Fibroblast of the conjunctiva (primary cell): ENCODE measurements around the gene KIF13A.
"Not testable (repeated sequence)": the region's sequence is repeated elsewhere in the genome, so short reads cannot be mapped to it uniquely, and the experiment has no call there.

Source experiments
- DNase-seq: peaks from one replicate; pipeline ENCODE4 v3.0.0-alpha.2; 2010; ENCODE audit warnings: low read depth

The KIF13A gene

DNA sequence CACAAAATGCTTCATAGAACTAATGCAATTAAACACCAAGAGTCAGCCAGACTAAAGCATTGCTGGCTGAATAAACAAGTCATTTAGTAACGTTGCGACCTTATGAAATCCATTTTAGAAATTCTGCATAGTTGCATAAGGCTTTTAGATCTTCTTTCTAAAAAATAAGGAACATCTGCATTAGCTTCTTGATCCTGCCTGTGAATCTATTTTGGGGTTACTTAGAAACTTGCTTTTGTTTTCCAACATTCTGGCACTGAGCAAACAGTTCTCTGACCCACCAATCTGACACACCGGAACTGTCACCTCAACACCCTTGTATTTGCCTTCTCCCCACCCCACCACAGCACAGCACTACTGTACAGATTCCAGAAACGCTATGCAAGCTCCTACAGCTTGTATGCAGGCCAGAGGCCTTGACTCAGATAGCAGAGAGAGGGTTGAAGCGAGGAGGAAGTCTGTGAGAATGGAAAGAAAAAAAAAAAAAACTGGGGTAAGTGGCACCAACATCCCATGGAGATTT lies 55.0 kb downstream of the KIF13A start:
- DNase-seq: peak; percentile 90

DNA sequence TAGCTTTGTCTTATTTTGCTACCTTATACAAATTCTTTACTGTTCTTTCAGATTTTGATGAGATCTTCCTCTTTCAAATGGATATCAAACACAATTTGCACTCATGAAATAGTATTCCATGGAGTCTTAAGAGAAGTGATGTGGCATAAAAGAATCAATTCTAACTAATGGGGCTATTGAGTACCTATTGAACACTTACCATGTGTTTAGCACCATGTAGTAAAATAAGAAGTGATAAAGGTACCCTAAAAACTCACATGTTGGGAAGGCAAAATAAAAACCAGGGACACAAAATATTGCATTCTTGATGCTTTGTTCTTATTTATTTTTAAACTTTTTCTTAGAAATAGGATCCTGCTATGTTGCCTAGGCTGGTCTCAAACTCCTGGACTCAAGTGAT lies 56.2 kb downstream of the KIF13A start:
- DNase-seq: no peak

DNA sequence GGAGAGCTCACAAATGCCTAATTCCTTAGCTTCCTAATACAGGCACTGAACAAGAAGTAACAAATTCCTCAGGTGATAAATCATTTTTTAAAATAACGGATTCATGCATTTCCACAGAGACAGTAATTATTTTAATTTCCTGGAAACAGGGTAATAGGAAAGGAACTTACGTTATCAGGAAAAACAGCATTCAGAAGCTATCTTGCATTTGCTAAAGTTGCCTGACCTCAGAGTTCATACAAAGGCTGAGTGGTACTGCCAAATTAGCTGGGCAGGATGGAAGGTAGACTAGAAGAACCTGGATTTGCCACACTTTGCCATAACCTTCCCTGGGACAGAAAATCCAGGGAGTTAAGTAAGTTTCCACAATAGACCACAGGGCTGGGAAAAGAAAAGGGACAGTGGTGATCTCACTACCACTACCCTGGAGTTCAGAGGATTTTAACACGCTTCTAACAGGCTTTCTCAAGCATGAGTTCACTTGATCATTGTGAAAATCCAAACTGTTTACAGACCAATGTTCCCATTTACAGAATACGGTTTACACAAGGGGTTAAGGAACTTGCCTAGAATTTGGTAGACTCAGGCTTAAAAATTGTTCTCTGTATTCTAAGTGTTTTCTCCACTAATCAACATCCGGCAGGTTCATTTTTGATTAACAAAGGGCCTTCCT lies 57.0 kb downstream of the KIF13A start:
- no peak for DNase-seq

DNA sequence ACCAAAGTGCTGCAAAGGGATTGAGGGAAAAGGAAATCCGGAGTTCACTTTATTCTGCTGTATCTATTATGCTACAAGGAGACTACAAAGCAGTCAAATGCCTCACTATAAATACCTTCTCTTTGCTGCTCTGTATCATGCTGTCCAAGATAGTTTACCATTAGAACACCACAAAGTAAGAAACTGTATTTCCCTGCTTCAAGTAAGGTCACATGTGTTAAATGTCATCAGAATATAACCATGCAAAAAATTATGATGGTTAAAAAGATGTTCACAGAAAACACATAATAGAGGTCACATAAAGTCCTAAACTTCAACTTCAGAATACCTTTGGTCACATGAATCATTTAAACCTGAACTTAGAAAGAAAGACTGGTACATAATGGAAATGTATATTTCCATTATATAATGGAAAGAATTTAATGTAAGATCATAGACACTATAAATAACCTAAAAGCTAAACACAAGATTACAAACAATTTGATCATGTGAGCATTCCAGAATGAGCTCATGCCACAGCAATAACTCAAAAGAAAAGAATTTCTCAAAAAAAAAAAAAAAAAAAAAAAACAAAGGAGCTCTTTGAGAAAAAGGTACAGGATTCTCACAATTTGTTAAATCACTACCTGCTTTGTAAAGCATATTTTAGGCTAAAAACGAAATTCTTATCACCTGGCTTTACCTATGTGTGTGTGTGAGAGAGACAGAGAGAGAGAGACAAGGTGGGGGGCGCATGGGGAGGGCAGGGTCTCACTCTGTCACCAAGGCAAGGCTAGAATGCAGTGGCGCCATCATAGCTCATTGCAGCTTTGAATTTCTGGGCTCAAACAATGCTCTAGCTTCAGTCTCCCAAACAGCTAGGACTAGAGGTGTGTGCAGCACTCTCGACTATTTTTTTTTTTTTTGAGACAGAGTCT lies 58.7 kb downstream of the KIF13A start:
- no peak for DNase-seq

DNA sequence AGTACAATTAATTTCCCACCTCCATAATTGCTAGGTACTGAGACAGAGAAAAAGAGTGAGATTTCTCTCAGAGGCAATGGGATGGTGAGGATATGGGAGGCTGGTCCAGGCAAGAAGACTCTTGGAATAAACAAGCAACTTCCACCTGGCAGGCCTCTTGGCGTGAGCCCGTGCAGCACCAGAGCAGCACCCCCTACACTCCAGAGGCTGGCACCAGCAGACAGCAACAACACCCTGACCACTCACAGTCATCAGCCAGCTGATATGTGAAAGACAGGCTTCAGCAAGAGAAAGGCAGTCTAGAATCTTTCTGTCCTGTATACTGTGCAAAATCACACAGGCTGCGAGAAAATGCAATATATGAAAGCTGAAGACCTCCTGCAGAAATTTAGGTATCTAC lies 59.7 kb downstream of the KIF13A start:
- DNase-seq: no peak

DNA sequence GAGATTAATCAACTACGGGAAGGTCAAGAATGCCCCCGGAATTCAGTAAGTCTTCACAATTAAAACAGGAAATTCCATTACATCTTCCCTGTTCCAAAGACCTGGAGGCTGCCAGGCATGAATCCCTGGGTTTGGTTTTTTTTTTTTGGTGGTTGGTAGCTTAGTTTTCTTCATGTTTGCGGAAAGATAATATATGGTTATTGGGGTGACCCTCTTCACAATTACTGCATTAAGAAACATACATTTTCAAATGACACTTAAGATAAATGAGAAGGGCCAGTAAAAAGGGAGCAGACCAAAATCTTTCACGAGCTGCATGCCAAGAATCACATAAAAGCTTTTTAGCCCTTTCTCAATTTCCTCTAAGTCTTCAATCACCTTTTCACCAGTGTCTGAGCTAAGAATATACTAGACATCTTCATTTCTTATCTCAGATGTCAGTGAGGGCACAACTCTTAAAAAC lies 64.0 kb downstream of the KIF13A start:
- DNase-seq: no peak

DNA sequence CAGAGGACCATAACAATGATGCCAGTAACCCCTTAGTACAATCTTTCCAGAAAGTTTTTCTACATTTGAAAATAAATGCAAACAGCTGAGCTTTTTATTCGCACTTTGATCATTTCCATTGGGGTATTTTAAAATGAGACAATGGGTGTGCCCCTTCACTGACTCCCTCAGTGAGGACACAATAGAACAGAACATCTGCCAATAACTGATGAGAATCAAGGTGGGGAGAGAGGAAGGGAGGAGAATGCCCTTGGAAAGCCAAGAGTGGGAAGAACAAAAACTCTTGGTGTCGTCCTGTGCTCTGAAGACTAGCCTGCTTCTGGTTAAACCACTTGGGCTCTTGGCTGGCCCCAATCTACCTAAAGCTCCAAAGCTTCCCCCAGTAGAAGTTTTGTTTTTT lies 66.0 kb downstream of the KIF13A start:
- no peak for DNase-seq

DNA sequence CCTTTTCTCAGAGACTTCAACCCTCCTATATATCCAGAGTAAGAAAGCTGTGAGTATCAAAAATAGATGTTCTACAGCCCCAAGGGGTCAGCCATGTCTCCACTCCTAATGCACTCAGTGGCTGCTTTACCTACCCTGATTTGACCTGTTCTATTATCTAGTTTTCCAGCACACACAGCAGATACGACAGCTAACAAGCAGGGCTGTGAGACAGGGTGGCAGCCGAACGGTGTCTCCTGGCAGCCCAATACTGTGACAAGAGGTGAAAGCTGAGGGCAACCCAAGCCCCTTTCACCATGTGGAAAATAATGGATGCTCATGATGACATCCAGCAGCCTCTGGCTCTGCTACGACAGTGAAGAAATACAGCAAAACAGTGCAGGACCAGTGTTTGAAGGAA lies 67.9 kb downstream of the KIF13A start:
- no peak for DNase-seq

DNA sequence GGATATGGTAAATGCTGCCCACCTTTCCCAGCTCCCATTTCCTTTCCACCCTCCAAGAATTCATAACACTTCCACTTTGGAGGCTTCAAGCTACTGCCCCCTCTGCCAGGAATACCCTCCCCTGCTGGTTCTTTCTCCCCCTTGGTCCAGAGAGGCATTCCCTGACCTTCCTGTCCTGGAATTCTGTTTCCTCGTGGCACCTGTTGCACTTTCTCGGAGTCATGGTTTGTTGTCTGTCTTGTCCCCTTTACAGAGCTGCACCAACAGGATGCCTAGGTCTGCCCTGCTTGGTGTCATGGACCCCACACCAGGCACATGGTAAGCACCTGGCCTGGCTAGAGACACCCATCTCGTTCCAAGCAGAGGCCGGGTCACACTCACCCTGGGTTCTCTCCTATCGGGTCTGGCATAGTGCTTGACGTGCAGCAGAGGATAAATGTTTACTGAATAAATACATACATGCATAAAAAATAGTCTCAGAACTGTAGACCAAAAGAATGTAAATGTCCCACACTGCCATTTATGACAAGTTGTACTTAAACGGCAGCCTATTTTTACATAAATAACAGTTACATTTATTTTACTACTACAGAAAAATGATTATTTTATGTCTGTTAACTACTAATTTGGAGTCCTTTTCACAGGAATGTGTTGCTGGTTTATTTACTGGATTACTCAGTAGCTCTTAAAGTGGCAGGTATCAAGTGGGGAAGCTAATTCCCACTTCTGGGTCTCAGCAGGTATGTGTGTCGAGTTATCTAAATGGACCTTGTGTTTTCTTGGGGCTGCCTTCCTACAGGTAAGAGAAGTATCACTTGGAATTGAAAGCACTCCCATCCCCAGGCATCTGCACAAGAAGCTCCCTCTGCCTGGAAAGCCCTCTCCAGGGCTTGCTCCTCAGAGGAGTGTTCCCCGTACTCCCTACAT lies 69.3 kb downstream of the KIF13A start:
- no peak for DNase-seq

DNA sequence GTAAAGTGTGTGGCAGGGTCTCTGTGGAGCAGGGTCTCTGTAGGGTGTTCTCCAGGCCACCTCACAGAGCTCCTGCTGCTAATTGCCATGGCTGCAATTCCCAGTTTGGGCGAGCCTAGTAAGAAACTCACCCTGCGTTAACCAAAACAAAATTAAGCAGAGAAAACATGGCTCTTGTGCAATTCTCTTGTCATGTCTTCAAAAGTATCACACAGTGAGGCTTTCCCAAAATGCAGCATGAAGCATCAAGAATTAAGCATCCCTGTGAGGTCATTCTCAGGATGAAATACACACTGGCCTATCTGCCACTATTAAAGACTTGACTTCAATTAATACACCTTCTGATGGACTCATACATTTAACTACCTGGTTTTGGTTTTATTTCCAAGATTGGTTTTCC lies 72.8 kb downstream of the KIF13A start:
- no peak for DNase-seq

DNA sequence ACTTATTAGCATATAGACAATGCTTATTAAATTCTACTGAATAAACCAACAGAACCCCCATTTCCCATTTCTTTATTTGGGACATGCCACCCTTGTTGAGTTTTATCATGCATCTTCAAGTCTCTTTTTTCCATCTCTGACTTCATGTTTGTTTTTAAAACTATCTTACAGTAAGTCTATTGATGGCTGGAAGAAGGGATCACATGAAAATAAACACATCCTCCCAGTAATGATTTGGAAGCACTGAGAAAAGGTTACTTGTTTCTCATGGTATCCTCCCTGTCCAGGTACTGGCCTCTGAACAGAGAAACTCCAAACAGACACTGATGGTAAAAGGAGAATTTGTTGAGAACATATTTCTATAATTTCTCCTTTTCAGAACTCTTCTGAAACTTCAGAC lies 74.9 kb downstream of the KIF13A start:
- no peak for DNase-seq

DNA sequence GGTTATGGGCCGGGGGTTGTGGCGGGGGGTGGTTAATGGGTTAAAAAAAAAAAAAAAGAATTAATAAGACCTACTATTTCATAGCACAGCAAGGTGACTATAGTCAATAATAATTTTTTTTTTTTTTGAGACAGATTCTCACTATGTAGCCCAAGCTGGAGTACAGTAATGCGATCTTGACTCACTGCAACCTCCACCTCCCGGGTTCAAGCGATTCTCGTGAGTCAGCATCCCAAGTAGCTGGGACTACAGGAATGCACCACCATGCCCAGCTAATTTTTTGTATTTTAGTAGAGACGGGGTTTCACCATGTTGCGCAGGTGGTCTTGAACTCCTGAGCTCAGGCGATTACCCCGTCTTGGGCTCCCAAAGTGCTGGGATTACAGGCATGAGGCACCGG lies 75.8 kb downstream of the KIF13A start:
- not testable (repeated sequence) for DNase-seq

DNA sequence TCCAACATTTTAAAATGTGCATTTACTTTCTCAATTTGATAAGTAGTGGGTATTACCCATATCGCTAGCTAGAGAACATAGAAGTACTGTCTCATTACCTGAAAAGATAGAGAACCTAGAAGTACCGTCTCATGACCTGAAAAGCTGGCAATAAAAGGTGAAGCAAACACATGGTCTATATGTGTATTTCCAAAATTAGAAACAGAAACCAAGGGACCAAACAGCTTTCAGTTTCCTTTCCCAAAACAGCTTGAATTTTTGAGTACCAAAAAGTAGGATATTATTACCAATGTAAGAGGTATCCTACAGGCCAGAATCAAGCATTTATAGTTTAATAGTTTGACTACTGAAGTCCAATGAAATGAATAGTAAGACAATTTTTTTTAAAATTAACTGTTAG lies 77.2 kb downstream of the KIF13A start:
- no peak for DNase-seq

DNA sequence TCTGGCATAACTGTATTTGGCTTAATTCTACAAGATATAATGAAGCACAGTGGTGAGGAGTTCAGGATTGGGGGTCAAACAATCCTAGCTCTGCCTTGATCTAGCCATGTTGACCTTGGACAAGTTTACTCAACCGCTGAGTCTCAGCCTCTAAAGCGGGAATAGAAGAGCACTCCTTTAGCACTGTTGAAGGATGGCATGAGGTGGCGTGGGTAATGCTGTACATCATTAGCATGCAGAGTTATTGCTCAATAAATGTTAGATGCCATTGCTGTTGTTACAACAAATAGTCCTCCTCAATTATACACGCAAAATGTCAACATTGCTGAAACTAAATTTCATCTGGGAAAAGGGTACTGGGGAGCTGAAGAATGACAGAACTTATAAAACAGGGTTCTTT lies 78.6 kb downstream of the KIF13A start:
- DNase-seq: no peak

DNA sequence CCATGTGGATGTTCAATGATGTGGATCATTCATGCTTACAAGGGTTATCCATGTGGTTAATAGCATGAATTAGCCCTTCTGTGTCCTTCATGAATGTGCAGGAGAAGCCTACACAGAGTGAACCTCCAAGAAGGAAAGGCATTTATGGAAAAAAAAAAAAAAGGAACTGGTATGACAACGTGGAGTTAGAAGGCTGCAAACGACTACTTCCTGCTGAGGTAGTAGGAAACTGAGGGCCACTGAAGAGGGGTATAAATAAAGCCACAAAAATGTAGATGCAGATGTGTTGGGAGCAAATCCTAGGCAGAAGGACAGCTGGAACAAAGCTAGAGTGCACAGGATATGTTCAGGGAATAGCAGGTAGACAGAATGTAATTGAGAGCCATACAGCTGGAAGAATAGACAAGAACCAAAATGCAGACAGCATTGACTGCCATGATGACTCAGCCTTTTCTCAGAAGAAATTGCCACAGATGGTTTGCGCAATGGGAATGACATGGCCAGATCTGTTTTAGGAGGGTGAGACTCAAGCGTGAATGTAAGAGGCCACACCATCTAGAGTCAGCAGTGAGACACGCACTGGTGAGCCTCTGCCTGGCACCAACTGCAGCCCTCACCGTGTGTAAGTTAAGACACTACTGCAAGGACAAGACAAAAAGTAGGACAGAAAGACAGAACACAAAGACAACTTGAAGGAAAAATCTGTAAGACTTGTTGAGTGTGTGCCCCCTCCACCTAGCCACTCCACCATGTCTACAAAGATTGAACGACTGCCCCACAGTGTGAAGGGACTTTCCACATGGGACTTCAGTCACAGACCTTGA lies 79.8 kb downstream of the KIF13A start:
- DNase-seq: peak; percentile 93

DNA sequence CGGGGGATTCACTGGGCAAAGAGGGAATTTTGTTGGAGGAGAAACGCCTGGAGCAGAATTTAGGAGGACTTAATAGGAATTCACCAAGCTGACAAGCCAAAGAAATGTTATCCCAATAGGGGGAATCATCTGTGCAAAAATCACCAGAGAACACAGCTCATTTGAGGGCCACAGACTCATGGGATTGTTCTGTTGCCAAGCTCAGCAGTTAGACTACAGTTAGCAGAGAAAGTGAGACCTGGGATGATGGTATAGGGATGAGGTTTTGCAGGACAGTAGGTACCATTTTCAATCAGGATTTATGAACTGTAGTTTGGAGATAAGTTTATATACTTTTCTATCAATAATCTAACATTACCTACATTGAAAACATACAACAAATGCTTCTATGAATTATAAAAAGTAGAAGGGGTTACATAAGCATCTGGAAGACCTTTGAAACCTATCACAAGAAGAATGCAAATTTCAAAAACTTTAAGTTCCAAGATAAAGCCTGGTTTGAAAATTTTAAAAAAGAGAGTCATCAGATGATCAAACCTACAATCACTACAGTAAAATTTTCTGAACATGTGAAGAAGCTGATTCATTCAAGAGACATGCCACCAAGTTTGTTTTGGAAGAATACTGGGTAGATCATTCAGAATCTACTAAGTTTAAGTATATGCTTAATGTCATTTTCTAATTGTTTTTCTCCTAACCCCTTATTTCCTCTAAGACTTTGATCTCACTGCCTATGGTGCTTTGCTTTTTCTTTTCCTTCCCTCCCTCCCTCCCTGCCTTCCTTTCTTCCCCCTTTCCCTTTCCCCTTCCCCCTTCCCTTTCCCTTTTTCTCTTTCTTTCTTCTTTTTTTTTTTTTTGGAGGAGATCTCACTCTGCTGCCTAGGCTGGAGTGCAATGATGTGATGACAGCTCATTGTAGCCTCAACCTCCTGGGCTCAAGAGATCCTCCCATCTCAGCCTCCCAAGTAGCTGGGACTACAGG lies 81.5 kb downstream of the KIF13A start:
- no peak for DNase-seq

DNA sequence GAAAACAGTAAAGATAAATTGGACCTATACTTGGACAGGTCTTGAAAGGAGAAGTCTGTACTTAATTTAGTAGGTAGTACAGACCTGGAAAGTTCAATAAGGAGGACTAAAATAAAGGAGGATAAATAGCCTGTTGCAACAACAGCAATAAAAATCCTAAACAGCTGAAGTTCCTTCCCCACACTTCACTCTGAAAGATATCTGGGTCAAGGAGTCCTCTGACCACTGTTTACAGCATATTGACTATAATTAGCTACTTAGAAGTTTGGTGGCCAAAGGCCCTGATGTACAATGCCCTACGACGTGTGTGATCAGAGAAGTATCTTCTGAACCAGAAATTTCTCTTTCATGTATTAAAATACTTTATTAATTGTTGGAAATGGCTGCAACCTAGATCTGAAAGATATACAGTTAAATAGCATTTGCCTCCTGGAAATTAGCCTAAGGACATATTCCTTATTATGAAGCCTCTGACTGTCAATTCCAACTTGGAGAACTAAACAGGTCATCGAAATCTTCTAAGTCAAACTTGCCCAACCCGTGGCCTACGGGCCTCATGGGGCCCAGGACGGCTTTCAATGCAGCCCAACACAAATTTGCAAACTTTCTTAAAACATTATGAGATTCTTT lies 82.8 kb downstream of the KIF13A start:
- no peak for DNase-seq

DNA sequence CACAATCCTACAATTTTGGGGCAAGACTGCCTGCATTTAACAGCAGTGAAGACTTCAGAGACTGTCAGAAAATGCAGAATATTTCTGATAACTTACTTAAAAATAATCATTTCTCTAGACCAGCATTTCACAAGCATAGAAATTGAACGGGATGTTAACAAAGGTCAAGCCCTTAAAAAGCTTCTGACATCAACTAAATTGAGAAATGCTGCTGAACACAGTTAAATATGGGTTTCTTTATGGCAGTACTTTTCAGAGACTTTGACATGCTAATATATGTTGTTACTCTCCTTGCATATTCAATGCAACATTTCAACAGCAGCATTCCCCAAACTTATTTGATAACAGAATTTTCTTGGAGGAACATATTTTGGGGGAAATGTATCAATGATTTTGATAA lies 84.5 kb downstream of the KIF13A start:
- no peak for DNase-seq

DNA sequence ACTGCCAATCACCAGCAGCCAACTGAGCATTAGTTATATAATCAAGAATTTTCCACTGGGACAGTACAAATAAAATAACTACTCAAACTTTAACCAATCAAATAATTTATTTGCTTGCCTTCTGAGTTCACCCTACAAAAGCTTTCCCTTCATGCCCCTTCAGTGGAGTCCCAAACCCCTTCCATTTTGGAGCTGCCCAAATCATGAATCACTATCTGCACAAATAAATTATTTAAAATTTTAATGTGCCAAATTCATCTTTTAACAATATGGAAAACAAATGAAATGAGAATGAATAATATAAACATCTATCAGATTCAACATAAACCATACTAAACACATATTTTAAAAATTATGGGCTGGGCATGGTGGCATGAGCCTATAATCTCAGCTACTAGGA lies 85.9 kb downstream of the KIF13A start:
- DNase-seq: no peak

DNA sequence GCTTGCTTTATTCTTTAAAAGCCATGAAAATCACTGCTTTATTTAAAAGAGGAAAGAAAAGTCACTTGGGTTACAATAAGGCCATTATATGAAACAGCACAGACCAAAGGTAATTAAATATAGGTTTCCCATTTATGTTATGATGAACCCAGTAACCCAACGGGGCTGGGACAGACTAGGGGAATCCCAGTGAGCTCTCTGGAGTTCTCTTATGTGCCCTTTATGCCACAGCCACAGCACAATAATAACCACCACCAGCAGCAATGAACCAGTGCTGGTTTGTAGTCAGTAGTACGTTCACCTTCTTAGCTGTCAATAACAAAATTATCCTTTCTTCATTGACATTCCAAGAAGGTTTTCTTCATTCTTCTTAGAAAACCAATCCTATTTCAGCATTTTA lies 87.4 kb downstream of the KIF13A start:
- no peak for DNase-seq
